ENCODE data around the gene ADAM10.

ADAM10 gene

DNA sequence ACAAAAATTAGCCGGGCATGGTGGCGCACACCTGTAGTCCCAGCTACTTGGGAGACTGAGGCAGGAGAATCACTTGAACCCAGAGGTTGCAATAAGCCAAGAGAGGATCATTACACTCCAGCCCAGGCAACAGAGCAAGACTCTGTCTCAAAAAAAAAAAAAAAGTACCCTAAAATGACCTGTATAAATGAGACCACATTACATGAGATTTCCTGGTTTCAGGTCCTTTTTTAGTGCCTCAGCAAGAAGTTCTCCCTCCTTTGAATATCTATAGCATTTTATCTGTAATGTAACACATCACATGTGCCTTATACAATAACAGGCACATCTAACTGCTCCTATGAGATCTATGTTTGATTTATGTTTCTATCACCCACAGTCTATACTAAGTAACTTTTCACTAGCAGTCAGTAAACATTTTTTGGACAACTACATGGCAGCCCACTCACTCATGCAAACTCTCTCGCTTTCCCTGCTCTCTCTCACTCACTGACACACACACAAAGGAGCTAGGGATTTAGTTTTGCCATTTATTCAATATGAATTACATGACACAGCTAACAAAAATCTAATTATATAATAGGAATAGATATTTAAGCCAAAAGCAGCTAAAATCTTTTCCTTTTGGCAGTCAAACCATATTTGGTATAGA is 34.1 kb downstream of the ADAM10 start:
- DNase-seq, result no peak

DNA sequence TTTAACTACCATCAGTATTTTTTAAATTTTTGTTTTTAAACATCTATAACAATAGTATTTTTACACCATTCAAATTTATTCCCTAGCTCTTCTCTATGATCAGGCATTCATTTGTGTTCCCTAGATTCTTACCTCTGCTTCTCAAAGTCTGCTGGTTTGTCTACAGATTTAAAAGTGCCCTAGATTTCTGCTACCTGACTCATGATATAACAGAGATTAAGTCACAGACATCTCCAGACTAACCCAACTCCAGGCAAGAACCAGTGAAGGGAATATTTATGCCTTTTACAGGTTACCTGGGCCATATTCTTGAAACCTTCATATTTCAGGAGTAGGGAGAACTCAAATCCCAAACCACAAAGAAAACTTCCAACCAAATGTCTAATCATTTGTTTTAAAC is 38.8 kb downstream of the ADAM10 start:
- DNase-seq, result no peak

DNA sequence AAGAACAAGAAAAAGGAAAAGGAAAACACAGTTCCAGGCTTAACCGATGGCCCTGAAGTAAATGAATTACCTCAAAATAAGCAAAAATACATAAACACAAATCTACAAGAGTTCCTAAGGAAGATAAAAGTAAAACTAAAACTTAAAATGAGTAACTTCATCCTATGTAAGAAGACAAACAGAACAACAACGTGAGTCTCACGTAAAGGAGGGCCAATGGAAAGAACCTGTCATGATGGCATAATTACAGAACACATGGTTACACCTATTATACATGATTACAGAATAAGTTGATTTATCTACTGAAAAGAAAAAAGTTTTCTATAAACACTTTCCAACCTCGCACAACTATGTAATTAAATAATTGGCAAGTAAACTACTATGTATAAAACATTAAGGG is 42.1 kb downstream of the ADAM10 start:
- DNase-seq, result no peak

DNA sequence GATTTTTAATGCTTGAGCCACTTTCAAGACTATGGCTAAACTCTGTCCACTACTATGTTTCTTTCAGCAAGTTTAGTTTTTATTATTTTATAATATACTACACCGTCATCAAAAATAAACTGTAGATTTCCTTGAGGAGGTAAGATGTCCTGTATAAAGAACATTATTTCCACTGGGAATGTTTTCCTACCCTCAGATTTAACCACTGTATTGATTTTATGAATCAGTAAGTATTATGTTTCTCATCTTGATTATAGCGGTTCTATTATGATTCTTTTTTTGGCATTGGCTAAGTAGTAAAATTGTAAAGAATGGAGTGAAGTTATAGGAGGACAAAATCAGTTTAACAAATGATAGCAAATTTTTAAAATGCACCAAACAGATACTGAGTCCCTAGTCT is 44.4 kb downstream of the ADAM10 start:
- no peak for DNase-seq

DNA sequence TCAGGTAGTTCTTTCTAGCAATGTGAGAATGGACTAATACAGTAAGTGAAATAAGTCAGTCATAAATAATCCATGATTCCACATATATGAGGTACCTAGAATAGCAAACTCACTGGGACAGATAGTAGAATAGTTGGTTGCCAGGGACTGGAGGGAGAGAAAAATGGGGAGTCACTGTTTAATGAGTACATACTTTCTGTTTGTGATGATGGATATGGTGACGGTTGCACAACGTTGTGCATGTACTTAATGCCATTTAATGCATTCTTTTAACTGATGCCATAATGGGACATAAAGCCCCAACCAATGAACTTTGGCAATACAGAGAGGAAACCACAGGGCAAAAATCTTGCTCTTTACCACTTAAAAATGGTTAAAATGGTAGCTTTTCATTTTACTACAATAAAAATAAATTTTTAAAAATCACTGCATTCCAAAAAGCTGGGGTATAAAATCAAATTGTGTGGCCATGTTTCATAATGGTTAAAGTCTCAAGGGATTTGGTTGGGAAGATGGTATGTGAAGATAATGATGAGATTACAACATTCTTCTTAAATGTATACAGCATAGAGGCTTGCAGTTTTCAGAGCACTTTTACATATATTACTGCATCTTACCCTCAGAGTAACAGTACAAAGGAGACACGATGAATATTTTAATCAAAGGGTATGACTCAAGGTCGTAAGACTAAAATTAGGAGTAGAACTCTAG is 45.2 kb downstream of the ADAM10 start:
- DNase-seq, result no peak

DNA sequence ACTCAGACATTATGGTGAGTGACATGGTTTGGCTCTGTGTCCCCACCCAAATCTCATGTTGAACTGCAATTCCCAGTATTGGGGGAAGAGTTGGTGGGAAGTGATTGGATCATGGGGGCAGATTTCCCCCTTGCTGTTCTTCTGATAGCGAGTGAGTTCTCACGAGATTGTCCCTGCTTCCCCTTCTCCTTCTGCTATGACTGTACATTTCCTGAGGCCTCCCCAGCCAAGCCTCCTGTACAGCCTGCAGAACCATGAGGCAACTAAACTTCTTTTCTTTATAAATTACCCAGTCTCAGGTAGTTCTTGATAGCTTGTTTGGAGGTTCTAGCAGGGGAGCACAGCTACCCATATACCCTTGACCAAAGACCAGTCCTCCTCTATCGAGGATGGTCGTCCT is 45.9 kb downstream of the ADAM10 start:
- DNase-seq, result no peak

DNA sequence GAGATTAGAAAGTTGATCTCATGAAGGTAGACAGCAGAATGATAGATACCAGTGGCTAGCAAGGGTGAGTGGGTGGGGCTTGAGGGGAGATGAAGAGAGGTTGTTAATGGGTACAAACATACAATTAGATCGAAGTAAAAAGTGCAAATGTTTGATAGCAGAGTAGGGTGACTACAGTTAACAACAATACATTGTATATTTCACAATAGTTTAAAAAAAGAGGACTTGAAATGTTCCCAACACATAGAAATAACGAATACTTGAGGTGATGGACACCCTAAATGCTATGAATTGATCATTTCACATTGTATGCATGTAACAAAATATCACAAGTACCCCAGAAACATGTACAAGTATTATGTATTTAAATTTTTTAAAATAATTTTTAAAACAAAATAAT is 47.3 kb downstream of the ADAM10 start:
- DNase-seq, result no peak

DNA sequence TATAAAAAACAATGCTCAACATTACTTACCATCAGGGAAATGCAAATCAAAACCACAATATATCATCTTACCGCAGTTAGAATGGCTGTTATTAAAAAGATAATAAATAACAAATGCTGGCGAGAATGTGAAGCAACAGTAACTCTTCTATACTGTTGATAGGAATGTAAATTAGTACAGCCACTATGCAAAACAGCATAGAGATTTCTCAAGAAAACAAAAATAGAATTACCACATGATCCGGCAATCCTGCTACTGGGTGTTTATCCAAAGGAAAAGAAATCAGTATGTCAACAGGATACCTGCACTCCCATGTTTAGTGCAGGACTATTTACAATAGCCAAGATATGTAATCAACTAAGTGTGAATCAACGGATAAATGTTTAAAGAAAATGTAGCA is 48.1 kb downstream of the ADAM10 start:
- no peak for DNase-seq

DNA sequence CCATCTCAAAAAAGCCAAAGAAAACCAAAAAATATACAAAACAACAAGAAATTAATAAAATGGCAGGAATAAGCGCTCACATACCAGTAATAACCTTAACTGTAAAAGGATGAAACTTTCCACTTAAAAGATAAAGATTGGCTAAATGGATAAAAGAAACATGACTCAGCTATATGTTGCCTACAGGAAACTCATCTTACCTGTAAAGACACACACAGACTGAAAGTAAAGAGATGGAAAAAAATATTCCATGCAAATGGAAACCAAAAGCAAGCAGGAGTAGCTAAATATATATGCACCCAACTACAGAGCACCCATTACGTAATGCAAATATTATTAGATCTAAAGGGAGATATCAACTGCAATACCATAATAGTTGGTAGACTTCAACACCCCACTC is 49.7 kb downstream of the ADAM10 start:
- no peak for DNase-seq

DNA sequence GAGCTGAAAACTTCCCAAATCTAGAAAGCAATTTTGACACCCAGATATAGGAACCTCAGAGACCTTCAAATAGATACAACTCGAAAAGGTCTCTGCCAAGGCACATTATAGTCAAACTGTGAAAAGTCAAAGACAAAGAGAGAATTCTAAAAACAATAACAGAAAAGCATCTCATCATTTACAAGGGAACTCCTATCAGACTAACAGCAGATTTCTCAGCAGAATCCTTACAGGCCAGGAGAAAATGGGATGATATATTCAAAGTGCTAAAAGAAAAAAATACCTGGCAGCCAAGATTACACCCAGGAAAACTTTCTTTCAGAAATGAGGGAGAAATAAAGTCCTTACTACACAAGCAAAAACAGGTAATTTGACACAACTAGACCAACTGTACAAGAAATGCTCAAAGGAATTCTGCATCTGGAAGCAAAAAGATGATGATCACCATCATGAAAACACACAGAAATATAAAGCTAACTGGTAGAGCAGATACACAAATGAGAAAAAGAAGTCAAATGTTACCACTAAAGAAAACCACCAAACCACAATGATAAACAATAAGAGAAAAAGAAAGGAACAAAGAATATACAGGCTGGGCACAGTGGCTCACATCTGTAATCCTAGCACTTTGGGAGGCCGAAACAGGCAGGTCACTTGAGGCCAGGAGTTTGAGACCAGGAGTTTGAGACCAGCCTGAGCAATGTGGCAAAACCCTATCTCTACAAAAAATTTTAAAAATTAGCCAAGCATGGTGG is 50.4 kb downstream of the ADAM10 start:
- DNase-seq, result no peak

DNA sequence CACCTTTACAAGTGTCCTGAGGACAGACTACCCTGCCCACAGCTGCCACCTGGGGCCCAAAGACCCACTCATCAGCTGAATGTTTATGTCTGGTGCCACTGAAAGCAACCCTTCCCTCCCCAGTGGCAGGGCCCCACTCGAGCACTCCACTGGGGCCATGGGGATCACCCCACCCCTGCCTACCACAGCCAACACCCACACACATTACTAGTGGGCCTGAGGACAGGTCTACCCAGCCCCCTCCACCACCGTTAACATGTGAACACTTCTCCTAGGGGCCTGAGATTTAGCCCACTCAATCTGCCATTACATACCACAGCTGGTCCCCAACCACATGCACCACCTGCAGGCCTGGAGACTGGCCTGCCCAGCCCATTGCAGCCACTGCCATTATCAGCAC is 52.3 kb downstream of the ADAM10 start:
- no peak for DNase-seq

DNA sequence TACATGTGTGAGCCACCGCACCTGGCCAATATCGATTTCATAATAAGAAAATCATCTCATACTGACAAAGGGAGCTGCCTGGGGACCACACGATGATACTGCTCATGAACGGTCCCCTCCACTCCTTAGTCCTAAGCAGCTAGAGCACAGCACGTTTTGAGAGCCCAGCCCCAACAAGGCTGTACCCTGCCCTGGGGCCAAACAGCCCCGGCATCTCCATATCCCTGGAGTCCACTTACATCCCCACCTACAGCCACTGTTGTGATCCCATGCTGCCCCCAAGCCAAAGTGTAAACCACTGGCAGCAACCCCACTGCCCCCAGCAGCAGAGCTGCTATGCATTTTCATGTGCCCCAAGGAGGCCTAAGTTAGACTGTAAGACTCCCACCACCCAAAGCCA is 52.8 kb downstream of the ADAM10 start:
- no peak for DNase-seq

DNA sequence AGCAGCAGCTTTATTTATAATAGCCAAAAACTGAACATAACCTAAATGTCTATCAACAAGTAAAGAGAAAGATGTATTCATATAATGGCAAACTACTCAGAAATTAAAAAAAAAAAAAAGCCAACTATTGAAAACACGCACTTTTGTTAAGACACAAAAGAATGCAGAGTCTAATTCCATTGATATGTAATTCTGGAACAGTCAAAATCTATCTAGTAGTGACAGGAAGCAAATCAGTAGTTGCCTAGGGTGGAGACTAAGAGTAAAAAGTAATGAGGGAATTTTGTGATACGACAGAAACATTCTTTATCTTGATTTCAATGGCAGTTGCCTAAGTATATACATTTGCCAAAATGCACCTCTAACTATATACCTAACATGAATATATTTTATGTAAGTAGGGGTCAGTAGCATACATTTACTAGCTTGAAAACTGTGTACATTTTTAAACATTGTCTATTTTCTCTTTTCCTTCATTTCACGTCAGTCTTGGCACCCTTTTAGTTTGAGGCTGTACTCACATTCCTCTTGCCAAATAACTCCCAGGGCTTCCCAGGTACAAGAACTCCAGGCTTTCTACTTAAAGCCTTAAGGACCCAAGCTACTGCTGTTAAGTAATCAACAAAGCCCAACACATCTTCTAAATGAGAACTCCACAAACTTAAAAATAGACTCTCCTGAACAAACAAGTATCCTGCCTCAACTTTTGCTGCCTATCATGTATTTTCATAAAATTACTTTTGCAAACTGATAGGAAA is 54.7 kb downstream of the ADAM10 start:
- DNase-seq, result no peak

DNA sequence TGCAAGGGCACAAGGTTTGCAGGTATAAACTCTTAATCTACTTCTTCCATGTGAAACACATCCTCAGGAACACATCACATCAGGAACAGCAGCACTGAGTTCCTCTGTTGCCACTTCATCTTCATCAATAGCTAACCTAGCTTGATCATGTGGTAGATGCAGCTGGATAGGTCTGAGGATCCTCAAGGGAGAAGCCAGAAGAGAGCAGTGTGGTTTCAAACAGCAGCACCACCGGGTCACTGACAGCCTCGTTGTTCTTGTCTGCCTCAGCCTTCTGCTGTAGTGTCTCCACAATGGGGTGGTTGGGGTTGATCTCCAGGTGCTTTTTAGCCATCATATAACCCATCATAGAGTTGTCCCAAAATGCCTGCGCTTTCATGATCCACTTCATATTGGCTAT is 58.8 kb downstream of the ADAM10 start:
- DNase-seq, result no peak

DNA sequence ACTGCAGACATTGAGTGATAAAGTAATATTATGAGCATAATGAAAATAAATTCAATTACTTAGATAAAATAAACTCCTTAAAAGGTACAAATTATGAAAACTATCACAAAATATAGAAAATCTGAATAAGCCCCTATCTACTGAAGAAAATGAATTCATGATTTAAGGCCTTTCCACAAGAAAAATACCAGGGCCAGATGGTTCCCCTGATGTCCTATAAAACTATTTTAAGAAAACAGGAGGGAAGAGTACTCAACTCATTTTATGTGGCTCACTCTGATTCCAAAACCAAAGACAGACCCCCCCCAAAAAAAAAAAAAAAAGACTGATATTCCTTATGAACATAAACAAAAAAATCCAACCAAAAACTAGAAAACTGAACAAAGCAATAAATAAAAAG is 59.9 kb downstream of the ADAM10 start:
- DNase-seq, result no peak

DNA sequence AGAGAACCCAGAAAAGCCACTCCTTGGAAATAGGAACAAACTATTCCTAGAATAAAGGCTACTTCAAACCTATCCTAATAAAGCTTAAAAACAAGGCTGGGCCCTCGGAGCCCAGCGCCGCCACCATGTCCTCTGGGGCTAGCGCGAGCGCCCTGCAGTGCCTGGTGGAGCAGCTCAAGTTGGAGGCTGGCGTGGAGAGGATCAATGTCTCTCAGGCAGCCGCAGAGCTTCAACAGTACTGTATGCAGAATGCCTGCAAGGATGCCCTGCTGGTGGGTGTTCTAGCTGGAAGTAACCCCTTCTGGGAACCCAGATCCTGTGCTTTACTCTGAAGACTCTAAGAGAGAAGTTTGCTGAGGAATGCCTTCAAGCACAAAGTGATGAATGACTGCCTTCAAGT is 63.2 kb downstream of the ADAM10 start:
- no peak for DNase-seq

DNA sequence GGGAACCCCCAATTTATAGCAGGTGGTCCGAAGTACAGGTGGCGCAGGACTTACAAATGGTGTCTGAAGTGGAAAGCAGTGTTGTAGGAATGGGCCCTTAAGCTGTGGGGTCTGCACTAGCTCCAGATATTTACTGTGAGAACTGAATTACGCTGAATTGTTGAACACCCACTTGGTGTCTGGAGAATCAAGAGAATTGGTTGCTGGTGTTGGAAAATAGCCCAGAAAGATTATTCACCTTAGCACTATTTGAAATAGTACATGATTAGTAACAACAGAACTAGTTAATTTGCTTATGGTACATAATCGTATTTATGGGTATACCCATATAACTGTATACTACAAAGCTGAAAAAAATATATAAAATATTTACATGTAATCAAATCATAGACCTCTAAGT is 64.8 kb downstream of the ADAM10 start:
- DNase-seq, result no peak

DNA sequence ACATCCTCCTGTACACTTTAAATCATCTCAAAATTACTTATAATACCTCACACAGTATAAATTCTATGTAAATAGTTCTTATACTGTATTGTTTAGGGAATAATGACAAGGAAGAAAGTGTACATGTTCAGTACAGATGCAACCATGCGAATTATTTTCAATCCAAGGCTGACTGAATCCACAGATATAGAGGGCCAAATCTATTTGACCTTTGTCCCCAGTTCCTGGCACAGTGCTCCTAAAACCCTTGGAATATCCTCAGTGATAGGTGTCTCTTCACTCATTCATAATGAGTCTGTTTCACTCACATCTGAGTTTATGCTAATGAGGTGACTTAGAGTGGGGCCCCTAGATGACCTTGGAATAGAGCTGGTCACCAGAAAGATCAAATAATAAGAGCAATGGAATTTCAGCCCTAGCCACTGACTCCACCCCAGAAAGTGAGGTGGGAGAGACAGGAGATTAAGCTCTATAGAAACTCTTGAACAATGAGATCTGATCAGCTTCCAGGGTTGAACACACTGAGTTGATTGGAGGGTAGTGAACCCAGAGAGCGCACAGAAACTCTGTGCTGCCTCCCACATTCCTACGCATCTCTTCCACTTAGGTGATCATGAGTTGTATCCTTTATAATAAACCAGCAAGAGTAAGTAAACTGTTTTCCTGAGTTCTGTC is 65.3 kb downstream of the ADAM10 start:
- no peak for DNase-seq

DNA sequence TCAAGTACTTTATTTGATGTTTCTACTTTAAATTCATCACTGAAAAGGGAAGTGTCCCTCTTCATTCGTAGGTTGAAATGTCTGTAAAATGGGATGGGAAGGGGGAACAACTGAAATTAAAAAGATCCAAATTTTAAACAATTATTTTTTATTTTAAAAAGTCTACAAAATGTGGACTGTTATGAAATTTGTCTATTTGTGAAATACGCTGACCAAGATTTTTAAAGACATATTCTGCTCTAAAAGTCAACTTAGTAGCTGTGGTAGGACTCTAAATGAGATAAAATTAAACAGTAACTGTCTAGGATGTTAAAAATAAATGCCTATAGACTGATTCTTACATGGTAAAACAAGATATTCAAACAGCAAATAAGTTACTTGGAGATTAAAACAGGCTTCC is 67.3 kb downstream of the ADAM10 start:
- no peak for DNase-seq

DNA sequence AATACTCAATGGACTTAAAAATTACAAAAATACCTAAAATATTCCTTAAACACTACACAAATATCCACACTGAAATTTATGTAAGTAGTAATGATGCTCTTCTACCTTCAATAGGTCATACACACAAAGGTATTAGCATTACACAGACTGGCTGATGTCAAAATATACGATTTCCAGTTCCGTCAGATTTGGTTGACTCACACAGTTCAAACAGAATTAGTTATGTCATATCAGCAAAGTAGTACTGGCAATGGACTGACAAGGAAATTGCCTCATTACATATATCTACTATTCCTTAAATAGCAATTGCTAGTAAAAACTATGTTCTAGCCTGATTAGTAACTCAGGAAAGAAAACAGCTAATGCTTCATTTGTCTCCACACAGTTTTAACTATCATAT is 70.8 kb downstream of the ADAM10 start:
- DNase-seq, result no peak

DNA sequence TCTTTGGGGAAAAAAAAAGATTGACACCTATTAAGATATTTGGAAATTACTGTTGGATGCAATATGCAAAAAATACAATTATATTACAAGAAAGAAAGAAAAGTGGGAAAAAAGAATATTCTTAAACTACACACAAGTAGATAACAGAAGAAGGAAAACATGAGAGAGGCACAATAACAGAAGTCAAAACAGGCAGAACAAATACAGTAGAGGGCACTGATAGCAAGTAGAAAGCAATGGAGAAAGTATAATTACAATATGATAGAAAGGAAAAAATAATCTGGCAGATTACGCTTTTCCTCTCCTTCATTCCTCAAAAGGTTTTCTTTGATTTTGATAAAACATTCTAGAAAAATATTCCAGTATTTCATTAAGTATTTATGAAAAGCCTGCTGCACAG is 72.1 kb downstream of the ADAM10 start:
- DNase-seq, result no peak

DNA sequence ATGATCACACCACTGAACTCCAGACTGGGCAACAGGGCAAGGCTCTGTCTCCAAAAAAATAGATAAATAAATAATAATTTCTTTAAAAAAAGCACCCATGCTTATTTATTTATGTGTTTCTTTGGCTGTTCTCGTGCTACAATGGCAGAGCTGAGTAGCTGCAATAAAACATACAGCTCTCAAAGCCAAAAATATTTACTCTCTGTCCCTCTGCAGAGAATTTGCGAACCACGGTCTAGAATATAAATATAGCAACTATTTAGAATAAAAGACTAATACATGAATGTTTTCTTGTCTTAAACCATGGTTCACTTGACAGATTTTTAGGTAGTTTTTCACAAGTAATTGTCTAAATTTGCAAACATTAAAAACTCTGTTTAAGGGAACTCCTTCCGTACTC is 72.7 kb downstream of the ADAM10 start:
- no peak for DNase-seq

DNA sequence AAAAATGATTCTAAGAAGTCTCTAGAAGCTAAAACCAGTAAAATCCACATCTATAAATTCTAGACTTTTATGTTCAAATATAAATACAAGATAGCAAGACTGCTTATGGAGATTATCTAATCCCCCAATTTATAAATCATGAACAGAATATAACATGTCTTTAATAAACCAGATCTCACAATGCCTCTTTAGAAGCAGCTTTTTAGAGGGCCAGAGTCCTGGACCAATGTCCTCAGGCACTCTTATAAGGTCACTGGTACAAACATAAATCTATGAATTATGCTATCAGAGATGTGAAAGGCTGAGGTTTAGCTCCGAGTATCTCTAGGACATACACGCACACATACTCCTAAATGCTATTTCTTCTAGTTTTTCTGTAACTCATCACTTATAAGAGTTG is 78.3 kb downstream of the ADAM10 start:
- DNase-seq, result no peak
